Hypothalamus (tissue), 51 donors: Measurements from ENCODE around the gene SIVA1.
"Not testable (repeated sequence)": the region's sequence is repeated elsewhere in the genome, so short reads cannot be mapped to it uniquely, and the experiment has no call there.

Source experiments
- DNase-seq, 51 donors: peaks; one replicate each; lab custom pipeline; 2025; lab: John Stamatoyannopoulos, UW

SIVA1 gene

GRCh38 chr14:104718871-104719270, 34.1 kb upstream of the SIVA1 start:
- no peak for DNase-seq

- no peak for DNase-seq
Measured at GRCh38 chr14:104719343-104719742, 33.6 kb upstream of the SIVA1 start.

GRCh38 chr14:104721505-104722431, 31.2 kb upstream of the SIVA1 start:
- DNase-seq = no peak

- no peak for DNase-seq
Measured at GRCh38 chr14:104722938-104723650, 29.9 kb upstream of the SIVA1 start.

GRCh38 chr14:104723651-104724406, 29.1 kb upstream of the SIVA1 start, which contains the start of gene ADSS1:
ADSS1 (plus strand) TSS chr14:104724229; CDS start chr14:104724271, 42 bp downstream.
- peak in 34 of 51 donors; percentile 19 to 80 (median 53) for DNase-seq

GRCh38 chr14:104724407-104724980, 28.5 kb upstream of the SIVA1 start:
- peak in 7 of 51 donors; percentile 37 to 72 (median 57) for DNase-seq

GRCh38 chr14:104724981-104725771, 27.8 kb upstream of the SIVA1 start:
- DNase-seq = peak in 27 of 51 donors; percentile 20 to 69 (median 47)

GRCh38 chr14:104725772-104726548, 27.0 kb upstream of the SIVA1 start:
- no peak for DNase-seq

GRCh38 chr14:104726600-104727451, 26.1 kb upstream of the SIVA1 start:
- DNase-seq = peak in 8 of 51 donors; percentile 22 to 49 (median 29)

GRCh38 chr14:104728631-104729030, 24.3 kb upstream of the SIVA1 start:
- no peak for DNase-seq

GRCh38 chr14:104729176-104729834, 23.6 kb upstream of the SIVA1 start:
- DNase-seq = not testable (repeated sequence)

GRCh38 chr14:104729835-104730181, 23.1 kb upstream of the SIVA1 start:
- no peak for DNase-seq

GRCh38 chr14:104730487-104730886, 22.5 kb upstream of the SIVA1 start:
- no peak for DNase-seq

GRCh38 chr14:104731320-104732294, 21.3 kb upstream of the SIVA1 start:
- DNase-seq = no peak

GRCh38 chr14:104732355-104732804, 20.6 kb upstream of the SIVA1 start:
- DNase-seq = peak in 17 of 51 donors; percentile 16 to 71 (median 30)
